GM18508 (cell line): ENCODE measurements around the gene ASTN2.
"Not testable (repeated sequence)": the region's sequence is repeated elsewhere in the genome, so short reads cannot be mapped to it uniquely, and the experiment has no call there.

Experiments
- ATAC-seq: cut with Tn5 transposase; IDR thresholded peaks from one replicate; pipeline ENCODE4 v1.9.1; 2021; ENCODE audit warnings: moderate number of reproducible peaks; ENCODE audit not compliant: insufficient read depth, unreplicated experiment

The ASTN2 gene

DNA sequence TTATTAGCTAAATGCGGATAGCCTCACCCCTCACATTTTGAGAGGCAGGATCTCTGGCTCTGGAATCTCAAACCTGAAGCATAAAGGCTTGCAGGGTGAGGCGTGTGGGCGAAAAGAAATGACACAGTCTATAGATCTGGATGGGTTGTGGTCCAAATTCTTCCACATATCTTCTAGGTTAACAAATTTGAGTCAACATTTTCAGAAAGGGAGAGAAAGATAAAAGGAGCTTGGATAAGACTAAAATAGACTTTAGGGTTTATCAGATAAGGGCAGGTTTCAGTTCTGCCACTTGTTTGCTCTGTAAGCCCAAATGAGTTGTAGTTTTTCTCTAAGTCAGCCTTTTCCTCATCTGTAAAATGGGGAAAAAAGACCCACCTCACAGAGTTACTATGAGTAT, 506.9 kb downstream of the ASTN2 start:
- no peak for ATAC-seq

- ATAC-seq: no peak
Observed at GRCh38 chr9:116905171-116905588, 509.7 kb downstream of the ASTN2 start.

- ATAC-seq: no peak
Observed at GRCh38 chr9:116904165-116904564, 510.7 kb downstream of the ASTN2 start.

DNA sequence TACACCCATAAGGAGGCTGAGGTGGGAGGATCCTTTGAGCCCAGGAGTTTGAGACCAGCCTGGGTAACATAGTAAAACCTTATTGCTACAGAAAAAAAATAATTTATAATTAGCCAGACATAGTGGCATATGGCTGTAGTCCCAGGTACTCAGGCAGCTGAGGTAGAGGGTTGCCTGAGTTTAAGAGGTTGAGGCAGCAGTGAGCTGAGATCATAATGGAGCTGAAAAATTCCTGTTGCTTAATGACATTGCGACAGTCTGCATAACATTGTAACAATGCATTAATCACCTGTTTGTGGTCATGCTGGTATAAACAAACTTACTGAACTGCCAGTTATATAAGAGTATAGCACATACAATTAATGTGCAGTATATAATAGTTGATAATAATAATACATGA, 513.6 kb downstream of the ASTN2 start:
- ATAC-seq: no peak

GRCh38 chr9:116900543-116900942, 514.3 kb downstream of the ASTN2 start:
- ATAC-seq: no peak

- no peak for ATAC-seq
Observed at GRCh38 chr9:116900007-116900367, 514.9 kb downstream of the ASTN2 start.

DNA sequence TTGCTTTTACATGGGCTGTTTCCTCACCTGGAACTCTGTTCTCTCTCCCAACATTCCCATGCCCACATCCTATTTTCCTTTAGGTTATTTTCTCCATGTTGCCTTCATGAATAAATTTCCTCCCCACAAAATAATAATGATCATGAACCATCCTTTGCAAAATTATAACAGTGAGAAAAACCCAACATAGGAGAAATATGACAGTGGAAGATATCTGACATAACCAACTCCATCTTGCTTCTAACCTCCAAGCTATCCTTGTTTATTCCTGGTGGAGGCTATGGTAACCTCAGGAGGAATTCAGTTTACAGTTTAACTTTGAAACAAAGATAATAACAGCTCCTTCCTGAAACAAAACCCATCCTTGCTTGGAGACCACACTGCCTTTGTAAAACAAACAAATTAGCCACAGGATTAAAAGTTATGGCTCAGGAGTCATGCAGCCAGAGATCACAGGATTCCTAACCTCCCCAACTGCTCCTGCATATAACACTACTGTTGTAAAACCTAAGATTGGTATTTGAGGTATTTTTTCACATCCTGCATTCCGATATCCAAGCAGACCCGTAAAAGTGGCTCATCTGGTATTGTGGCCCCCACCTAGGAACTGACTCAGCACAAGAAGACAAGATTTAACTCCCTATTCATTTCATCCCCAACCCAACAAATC, 515.4 kb downstream of the ASTN2 start:
- no peak for ATAC-seq

- not testable (repeated sequence) for ATAC-seq
Observed at GRCh38 chr9:116898131-116898530, 516.7 kb downstream of the ASTN2 start.

DNA sequence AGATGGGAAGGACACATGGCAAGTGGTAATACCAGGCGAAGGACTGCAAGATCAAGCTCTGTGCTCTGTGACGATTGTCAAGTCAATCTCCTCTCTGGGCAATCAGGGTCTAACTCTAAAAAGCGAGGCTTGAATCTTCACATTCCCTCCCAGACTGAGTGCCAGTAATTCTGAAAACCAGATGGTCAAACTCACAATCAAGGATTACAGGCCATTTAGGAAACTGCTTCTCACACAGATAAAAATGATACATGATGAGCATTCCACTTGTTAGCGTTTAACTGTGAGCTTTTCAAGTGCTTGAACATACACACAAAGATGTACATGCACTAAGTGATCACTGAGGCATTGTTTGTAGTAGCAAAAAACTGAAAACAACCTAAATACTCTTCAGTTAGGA, 517.7 kb downstream of the ASTN2 start:
- ATAC-seq: no peak

- no peak for ATAC-seq
Observed at GRCh38 chr9:116895961-116896360, 518.9 kb downstream of the ASTN2 start.

GRCh38 chr9:116891424-116891823, 523.4 kb downstream of the ASTN2 start:
- ATAC-seq: no peak

- ATAC-seq: not testable (repeated sequence)
Observed at GRCh38 chr9:116888476-116888875, 526.4 kb downstream of the ASTN2 start.

DNA sequence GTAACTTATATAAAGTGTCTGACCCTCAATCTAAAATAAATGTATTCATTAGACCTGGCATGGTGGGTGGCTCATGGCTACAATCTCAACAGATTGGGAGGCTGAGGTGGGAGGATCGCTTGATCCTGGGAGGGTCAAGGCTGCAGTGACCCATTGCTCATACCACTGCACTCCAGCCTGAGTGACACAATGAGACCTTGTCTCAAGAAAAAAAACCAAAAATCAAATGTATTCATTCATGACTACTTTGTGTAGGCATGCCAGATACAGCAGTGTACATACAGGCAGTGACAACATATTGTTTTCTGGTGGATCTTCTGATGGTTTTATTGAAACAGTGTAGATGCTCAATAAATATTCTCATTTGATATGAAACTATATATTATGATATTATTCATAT, 526.8 kb downstream of the ASTN2 start:
- no peak for ATAC-seq

DNA sequence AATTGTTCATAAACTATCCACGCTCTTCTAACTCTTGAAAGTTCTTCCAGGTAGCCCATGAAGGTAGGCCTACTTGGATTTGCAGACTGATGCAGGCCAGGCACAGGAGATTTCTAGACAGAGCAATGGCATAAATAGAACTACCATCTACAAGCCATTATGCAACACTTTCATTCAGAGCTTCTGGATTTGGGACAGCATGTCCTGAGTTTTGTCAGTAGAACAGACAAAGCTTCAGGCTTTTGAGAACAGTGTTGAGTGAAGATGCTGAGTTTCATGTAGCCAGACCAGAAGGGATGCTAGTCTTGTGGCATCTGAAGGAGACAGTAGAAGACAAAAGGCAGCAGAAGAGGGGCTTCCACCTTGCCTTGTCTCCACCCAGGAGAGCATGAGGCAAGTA, 531.2 kb downstream of the ASTN2 start:
- ATAC-seq: no peak

- no peak for ATAC-seq
Observed at GRCh38 chr9:116877072-116877471, 537.8 kb downstream of the ASTN2 start.

GRCh38 chr9:116875576-116875975, 539.3 kb downstream of the ASTN2 start:
- no peak for ATAC-seq

DNA sequence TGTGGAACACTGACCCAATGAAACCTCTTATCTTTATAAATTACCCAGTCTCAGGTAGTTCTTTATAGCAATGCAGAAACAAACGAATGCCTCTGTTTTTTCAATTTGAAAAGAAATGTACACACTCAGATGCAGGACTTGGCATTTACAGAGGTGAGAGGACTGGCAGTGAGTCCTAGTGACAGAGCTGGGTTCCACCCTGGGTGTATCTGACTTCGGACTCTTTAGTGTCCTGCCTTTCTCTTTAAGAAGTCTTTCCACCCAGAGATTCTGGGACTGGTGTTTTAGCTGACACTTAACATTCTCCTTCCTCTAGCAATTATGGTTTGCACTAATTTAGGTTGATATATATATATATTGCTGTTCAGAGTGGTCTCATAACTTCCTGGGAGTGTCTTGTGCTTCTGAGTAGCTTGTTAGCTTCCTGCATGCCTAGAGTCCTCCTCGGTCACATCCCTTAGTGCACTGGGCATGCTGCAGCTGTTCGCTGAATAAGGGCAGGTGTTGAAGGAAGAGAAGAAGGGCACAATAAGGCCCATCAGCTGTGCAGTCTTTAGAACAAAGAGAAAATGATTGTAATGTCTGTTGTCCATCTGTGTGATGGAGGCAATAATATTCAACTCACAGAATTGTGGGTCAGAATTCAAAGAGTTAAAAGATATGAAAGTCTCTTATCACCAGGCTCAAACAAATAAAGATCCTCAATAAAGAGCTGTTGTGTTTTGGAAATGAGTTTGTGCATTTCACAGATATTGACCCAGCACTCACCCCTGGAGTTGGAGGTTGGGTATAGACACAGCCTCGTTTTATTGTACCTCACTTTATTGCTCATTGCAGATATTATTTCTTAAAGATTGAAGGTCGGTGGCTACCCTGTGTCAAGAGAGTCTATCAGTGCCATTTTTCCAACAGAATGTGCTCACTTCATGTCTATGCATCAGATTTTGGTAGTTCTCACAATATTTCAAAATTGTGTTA, 540.6 kb downstream of the ASTN2 start:
- no peak for ATAC-seq

GRCh38 chr9:116873491-116873890, 541.4 kb downstream of the ASTN2 start:
- no peak for ATAC-seq

GRCh38 chr9:116870566-116870965, 544.3 kb downstream of the ASTN2 start:
- no peak for ATAC-seq

DNA sequence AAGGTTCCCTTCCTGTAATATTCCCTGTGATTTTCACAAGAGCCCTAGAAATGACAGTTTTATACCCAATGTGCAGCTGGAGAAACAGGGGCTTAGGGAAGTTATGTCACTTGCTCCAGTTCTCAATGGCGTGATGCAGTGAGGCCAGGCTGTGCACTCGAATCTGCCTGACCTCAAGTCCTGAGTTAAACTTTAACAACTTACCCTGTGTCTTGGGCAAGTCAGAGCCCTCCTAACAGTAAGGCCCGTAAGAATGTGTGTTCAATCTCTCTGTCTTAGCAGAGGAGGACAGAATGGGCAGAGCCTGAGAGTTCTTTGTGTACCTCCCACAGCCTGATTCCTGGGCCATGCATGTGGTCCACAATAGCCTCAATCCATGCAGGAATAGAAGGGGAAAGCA, 546.7 kb downstream of the ASTN2 start:
- no peak for ATAC-seq

DNA sequence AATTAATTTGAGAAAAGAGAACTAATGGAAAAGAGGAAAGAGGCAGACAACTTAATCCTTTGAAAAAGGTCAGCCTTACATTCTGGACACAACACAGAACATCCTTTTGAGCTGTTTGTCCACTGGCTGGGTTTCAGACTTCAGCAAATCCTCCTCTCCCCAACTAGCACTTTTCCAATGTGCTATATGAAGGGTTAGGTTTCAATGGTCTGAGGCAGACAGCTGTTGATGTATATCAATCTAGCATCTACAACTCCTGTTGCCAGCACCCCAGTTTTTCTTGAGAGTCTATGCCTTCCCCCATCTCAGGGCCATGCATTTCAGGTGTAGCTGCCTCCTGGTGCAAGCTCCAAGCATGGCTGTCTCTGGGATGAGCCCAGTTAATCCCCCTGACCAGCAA, 553.5 kb downstream of the ASTN2 start:
- no peak for ATAC-seq
